NCI-H524 (cell line): ENCODE measurements around the gene PCBP4.
"Not testable (repeated sequence)": the region's sequence is repeated elsewhere in the genome, so short reads cannot be mapped to it uniquely, and the experiment has no call there.

Experiments used
- DNase-seq, 2 experiments: peaks; one replicate each; lab custom pipeline; 2025; lab: John Stamatoyannopoulos, UW

PCBP4 gene

GRCh38 chr3:51938780-51939425, 28.4 kb downstream of the PCBP4 start:
- no peak for DNase-seq

GRCh38 chr3:51937611-51938450, 29.4 kb downstream of the PCBP4 start:
- DNase-seq: no peak

GRCh38 chr3:51937014-51937413, 30.2 kb downstream of the PCBP4 start:
- DNase-seq: no peak

- no peak for DNase-seq
Measured at GRCh38 chr3:51935886-51936755, 31.1 kb downstream of the PCBP4 start.

GRCh38 chr3:51934991-51935885, 32.0 kb downstream of the PCBP4 start:
- DNase-seq: no peak

GRCh38 chr3:51934139-51934850, 33.0 kb downstream of the PCBP4 start:
- no peak for DNase-seq

- no peak for DNase-seq
Measured at GRCh38 chr3:51933471-51934138, 33.6 kb downstream of the PCBP4 start.

GRCh38 chr3:51932471-51933370, 34.5 kb downstream of the PCBP4 start:
- no peak for DNase-seq

- DNase-seq: no peak
Measured at GRCh38 chr3:51931756-51932155, 35.5 kb downstream of the PCBP4 start.

GRCh38 chr3:51930439-51930838, 36.8 kb downstream of the PCBP4 start:
- no peak for DNase-seq

GRCh38 chr3:51929420-51930003, 37.7 kb downstream of the PCBP4 start:
- DNase-seq: no peak

GRCh38 chr3:51928981-51929380, 38.3 kb downstream of the PCBP4 start:
- DNase-seq: not testable (repeated sequence)

GRCh38 chr3:51928438-51928837, 38.8 kb downstream of the PCBP4 start:
- DNase-seq: no peak

- DNase-seq: no peak
Measured at GRCh38 chr3:51927061-51927977, 39.9 kb downstream of the PCBP4 start.

- DNase-seq: no peak
Measured at GRCh38 chr3:51921081-51921578, 46.1 kb downstream of the PCBP4 start.

GRCh38 chr3:51916418-51916817, 50.8 kb downstream of the PCBP4 start:
- DNase-seq: no peak

- no peak for DNase-seq
Measured at GRCh38 chr3:51908026-51908425, 59.2 kb downstream of the PCBP4 start.
